ENCODE data around the gene PDZD2. TPM values are rescaled to one million over a fixed set of nuclear protein-coding genes. Genes with fewer than 3 reads are reported as not detected.
A peak's percentile ranks its signal among the peaks of the same experiment; 100 is the strongest.
"Not testable (repeated sequence)": the region's sequence is repeated elsewhere in the genome, so short reads cannot be mapped to it uniquely, and the experiment has no call there.

PDZD2 gene
- total RNA-seq, 1 donor from 2014 or later = 4.3 TPM

- H3K9me3 Mint-ChIP-seq = peaks cover 2% of the 10 kb centered on the region
- no peak for TF ChIP-seq CTCF (conservative IDR thresholded peaks at IDR 0.05)
- no peak overlapping the region for H3K27ac Mint-ChIP-seq
- H3K4me1 Mint-ChIP-seq (ENCODE audit: unreplicated experiment) = no peaks in the 10 kb centered on the region
- H3K27me3 Mint-ChIP-seq = no peaks in the 10 kb centered on the region
- H3K36me3 Mint-ChIP-seq = peaks cover 2% of the 10 kb centered on the region
- H3K4me3 Mint-ChIP-seq = no peak overlapping the region
- no peak for DNase-seq (ENCODE audit: extremely low spot score, unreplicated experiment)
Observed at GRCh38 chr5:32071351-32071944, 432.5 kb downstream of the PDZD2 start.

GRCh38 chr5:32072054-32072453 is 433.1 kb downstream of the PDZD2 start:
- Mint-ChIP-seq H3K27me3 (no peaks in the 10 kb centered on the region), H3K9me3 (no peaks in the 10 kb centered on the region), H3K4me3 (no peak overlapping the region), H3K4me1 (ENCODE audit: unreplicated experiment) (peaks cover 3% of the 10 kb centered on the region), H3K27ac (no peak overlapping the region), H3K36me3 (no peaks in the 10 kb centered on the region)
- no peak for DNase-seq (ENCODE audit: extremely low spot score, unreplicated experiment)
- TF ChIP-seq CTCF (conservative IDR thresholded peaks at IDR 0.05) = no peak

GRCh38 chr5:32074401-32074800 is 435.5 kb downstream of the PDZD2 start:
- Mint-ChIP-seq H3K36me3 (no peaks in the 10 kb centered on the region), H3K4me1 (ENCODE audit: unreplicated experiment) (peaks cover 3% of the 10 kb centered on the region), H3K27me3 (no peaks in the 10 kb centered on the region), H3K4me3 (no peak overlapping the region), H3K9me3 (no peaks in the 10 kb centered on the region), H3K27ac (no peak overlapping the region)
- TF ChIP-seq CTCF (conservative IDR thresholded peaks at IDR 0.05) = no peak
- no peak for DNase-seq (ENCODE audit: extremely low spot score, unreplicated experiment)

GRCh38 chr5:32076699-32077695 is 438.1 kb downstream of the PDZD2 start:
- no peak for DNase-seq (ENCODE audit: extremely low spot score, unreplicated experiment)
- Mint-ChIP-seq H3K36me3 (no peaks in the 10 kb centered on the region), H3K27ac (no peak overlapping the region), H3K4me3 (no peak overlapping the region), H3K9me3 (no peaks in the 10 kb centered on the region), H3K4me1 (ENCODE audit: unreplicated experiment) (peaks cover 3% of the 10 kb centered on the region), H3K27me3 (no peaks in the 10 kb centered on the region)
- TF ChIP-seq CTCF (conservative IDR thresholded peaks at IDR 0.05) = peak; percentile 89

- H3K4me1 Mint-ChIP-seq (ENCODE audit: unreplicated experiment); DNase-seq (ENCODE audit: extremely low spot score, unreplicated experiment); H3K36me3 Mint-ChIP-seq; H3K4me3 Mint-ChIP-seq; H3K27ac Mint-ChIP-seq; H3K9me3 Mint-ChIP-seq; H3K27me3 Mint-ChIP-seq: not testable (repeated sequence)
Observed at GRCh38 chr5:32078855-32079254, 439.9 kb downstream of the PDZD2 start.

GRCh38 chr5:32080565-32080964 is 441.6 kb downstream of the PDZD2 start:
- not testable (repeated sequence) for H3K27ac Mint-ChIP-seq; DNase-seq (ENCODE audit: extremely low spot score, unreplicated experiment); H3K4me3 Mint-ChIP-seq; H3K9me3 Mint-ChIP-seq; H3K4me1 Mint-ChIP-seq (ENCODE audit: unreplicated experiment); H3K27me3 Mint-ChIP-seq; H3K36me3 Mint-ChIP-seq
